Transverse colon (tissue), 4 donors: Measurements from ENCODE around the gene OTOS. TPM values are rescaled to one million over a fixed set of nuclear protein-coding genes. Genes with fewer than 3 reads are reported as not detected.

Experiments
- DNase-seq: peaks from one replicate; pipeline ENCODE4 v3.0.0-alpha.2; 2019
- H3K27ac ChIP-seq, 4 donors: fragments of 200-600 bp; sonication (generic); 2 replicates each; pipeline ENCODE4 v1.5.1; 2016 to 2018; ENCODE audit warnings: inconsistent platforms in 4 of 4
- H3K27me3 ChIP-seq: fragments of 200-600 bp; sonication (generic); 2 replicates; pipeline ENCODE4 v1.5.1; 2017; ENCODE audit warnings: inconsistent platforms
- H3K36me3 ChIP-seq, 4 donors: fragments of 200-600 bp; sonication (generic); 2 replicates each; pipeline ENCODE4 v1.5.1; 2017 to 2019; ENCODE audit warnings: inconsistent platforms in 4 of 4
- H3K4me1 ChIP-seq, 4 donors: fragments of 200-600 bp; sonication (generic); 2 replicates each; pipeline ENCODE4 v1.5.1; 2017 to 2020; ENCODE audit warnings: inconsistent platforms in 4 of 4
- H3K4me3 ChIP-seq, 4 donors: fragments of 200-600 bp; sonication (generic); 1 replicate in 1 of 4; 2 replicates in 3 of 4; pipeline versions ENCODE4 v1.5.1 to v1.6.1; 2017 to 2019; ENCODE audit warnings: inconsistent platforms in 4 of 4
- H3K9me3 ChIP-seq, 2 donors: fragments of 200-600 bp; sonication (generic); 2 replicates each; pipeline ENCODE4 v1.5.1; 2017 to 2019; ENCODE audit warnings: inconsistent platforms in 2 of 2
- EP300 ChIP-seq: sonication (generic); formaldehyde crosslinking; IDR thresholded peaks from one replicate; pipeline ENCODE4 v1.6.1; 2017; ENCODE audit warnings: antibody characterized with exemption, low read depth
- POLR2A ChIP-seq: fragments of 450-650 bp; IDR thresholded peaks from one replicate; pipeline ENCODE4 v1.6.1; 2016; ENCODE audit warnings: antibody characterized with exemption, mild to moderate bottlenecking, moderate library complexity
- POLR2AphosphoS5 ChIP-seq, 3 donors: sonication (generic); formaldehyde crosslinking; IDR thresholded peaks; one replicate each; pipeline ENCODE4 v1.6.1; 2016; ENCODE audit warnings: antibody characterized with exemption in 3 of 3
- WGBS, 2 donors: methylation state at CpG; one replicate each; pipeline ENCODE4 v1.1.5; 2018; ENCODE audit warnings: low coverage in 1 of 2; 5-methylcytosine and 5-hydroxymethylcytosine counted together
- in situ Hi-C, 4 donors: fragments of 200-750 bp; cut with MboI; loops; one replicate each; pipeline versions ENCODE4 v1.15.0 to v1.15.1; 2017; ENCODE audit warnings: low sequenced_read_pairs in 3 of 4, low pct_ligation_motif_present in 1 of 4, low pct_unique_long_range_greater_than_20kb in 1 of 4
- intact Hi-C: fragments of 100-400 bp; cut with DNase I; formaldehyde crosslinking; loops from one replicate; pipeline ENCODE4 v1.15.1; 2023; ENCODE audit warnings: low total_unique reads
- total RNA-seq, 4 donors: library from RNA; depleted of rRNA; stranded (reverse); fragments of >200 nt; gene quantifications; one replicate each; pipeline ENCODE4 v1.1.0, GENCODE V29; 2016
- TF ChIP-seq, protein P1 (sequence below), 5 experiments: fragments of 200-600 bp in 3 of 5; fragments of 450-650 bp in 2 of 5; sonication (generic) in 3 of 5; IDR thresholded peaks; 1 replicate in 2 of 5; 2 replicates in 3 of 5; pipeline ENCODE4 v1.5.1; 2016 to 2017; ENCODE audit warnings: antibody characterized with exemption in 5 of 5, inconsistent platforms in 3 of 5, mild to moderate bottlenecking in 2 of 5, moderate library complexity in 1 of 5

Gene OTOS
- total RNA-seq, 4 donors from 2014 or later, result not detected

DNA sequence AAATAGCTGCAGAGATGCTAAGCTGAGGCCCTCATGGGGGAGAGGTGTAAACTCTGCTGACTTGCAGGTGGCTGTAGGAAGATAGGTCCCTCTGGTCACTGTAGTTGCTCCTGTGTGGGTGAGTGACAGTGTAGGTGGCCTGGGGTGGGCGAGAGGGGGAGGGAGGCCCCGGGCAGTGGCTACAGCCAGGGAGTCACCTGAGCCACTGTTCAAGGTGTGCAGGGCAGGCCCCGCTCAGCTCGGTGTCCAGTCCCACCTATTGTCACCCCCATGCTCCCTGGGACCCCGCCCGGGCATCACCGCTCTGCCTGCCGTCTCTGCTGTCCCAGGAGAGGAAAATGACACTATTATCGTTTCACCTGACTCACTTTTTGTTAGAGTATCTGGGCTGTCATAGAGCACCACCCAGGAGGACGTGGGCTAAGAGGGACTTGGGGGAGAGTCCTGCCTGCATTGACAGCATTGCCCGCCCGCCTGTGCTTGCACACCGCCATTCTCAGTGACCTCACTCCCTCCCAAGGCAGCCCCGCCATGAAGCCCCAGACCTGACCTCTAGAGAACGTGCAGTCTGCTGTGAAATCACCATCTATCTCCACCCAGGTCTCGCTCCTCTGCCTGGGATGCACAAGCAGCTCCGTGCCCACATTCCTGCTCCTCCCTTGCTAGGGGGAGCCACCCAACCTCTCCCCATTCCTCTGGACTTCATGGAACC lies 33.5 kb downstream of the OTOS start:
- H3K27ac ChIP-seq, result no peak overlapping the region
- intact Hi-C loops, result no loop called here
- no peak for DNase-seq
- no peaks in the 10 kb centered on the region for H3K27me3 ChIP-seq
- TF ChIP-seq EP300 (no peak), POLR2A (no peak)
- TF ChIP-seq, protein P1, sequence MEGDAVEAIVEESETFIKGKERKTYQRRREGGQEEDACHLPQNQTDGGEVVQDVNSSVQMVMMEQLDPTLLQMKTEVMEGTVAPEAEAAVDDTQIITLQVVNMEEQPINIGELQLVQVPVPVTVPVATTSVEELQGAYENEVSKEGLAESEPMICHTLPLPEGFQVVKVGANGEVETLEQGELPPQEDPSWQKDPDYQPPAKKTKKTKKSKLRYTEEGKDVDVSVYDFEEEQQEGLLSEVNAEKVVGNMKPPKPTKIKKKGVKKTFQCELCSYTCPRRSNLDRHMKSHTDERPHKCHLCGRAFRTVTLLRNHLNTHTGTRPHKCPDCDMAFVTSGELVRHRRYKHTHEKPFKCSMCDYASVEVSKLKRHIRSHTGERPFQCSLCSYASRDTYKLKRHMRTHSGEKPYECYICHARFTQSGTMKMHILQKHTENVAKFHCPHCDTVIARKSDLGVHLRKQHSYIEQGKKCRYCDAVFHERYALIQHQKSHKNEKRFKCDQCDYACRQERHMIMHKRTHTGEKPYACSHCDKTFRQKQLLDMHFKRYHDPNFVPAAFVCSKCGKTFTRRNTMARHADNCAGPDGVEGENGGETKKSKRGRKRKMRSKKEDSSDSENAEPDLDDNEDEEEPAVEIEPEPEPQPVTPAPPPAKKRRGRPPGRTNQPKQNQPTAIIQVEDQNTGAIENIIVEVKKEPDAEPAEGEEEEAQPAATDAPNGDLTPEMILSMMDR (IDR thresholded peaks at IDR 0.05), result no peak
- in situ Hi-C loops, result no loop called here
- no peaks in the 10 kb centered on the region for H3K9me3 ChIP-seq
- 69 to 73% methylated on average over 6 to 16 of the region's 17 CpGs for WGBS, 2 donors
- no peak overlapping the region for H3K4me3 ChIP-seq
- no peaks in the 10 kb centered on the region for H3K4me1 ChIP-seq
- no peaks in the 10 kb centered on the region for H3K36me3 ChIP-seq

- Histone ChIP-seq H3K27ac (no peak overlapping the region), H3K9me3 (no peaks in the 10 kb centered on the region), H3K4me1 (no peaks in the 10 kb centered on the region), H3K4me3 (no peak overlapping the region), H3K27me3 (peaks cover 2% of the 10 kb centered on the region), H3K36me3 (no peaks in the 10 kb centered on the region)
- TF ChIP-seq, protein P1 (IDR thresholded peaks at IDR 0.05), result no peak
- TF ChIP-seq POLR2AphosphoS5 (IDR thresholded peaks at IDR 0.05) (no peak), EP300 (no peak), POLR2A (no peak)
- intact Hi-C loops (no loop called here), in situ Hi-C loops (no loop called here)
- WGBS, 2 donors, result 75 to 77% methylated on average over 4 to 11 of the region's 11 CpGs
- DNase-seq, result no peak
Measured at GRCh38 chr2:240105982-240106381, 34.5 kb downstream of the OTOS start.

GRCh38 chr2:240103136-240103535 lies 37.3 kb downstream of the OTOS start:
- WGBS, 2 donors, result 71 to 75% methylated on average over 4 of the region's 4 CpGs
- TF ChIP-seq POLR2A (no peak), EP300 (no peak), POLR2AphosphoS5 (IDR thresholded peaks at IDR 0.05) (no peak)
- TF ChIP-seq, protein P1 (IDR thresholded peaks at IDR 0.05), result no peak
- peaks cover 28% of the 10 kb centered on the region for H3K27me3 ChIP-seq
- no peak for DNase-seq
- H3K27ac ChIP-seq, result no peak overlapping the region
- intact Hi-C loops (no loop called here), in situ Hi-C loops (no loop called here)
- no peaks in the 10 kb centered on the region for H3K4me1 ChIP-seq
- no peak overlapping the region for H3K4me3 ChIP-seq
- no peaks in the 10 kb centered on the region for H3K9me3 ChIP-seq
- H3K36me3 ChIP-seq, result no peaks in the 10 kb centered on the region

DNA sequence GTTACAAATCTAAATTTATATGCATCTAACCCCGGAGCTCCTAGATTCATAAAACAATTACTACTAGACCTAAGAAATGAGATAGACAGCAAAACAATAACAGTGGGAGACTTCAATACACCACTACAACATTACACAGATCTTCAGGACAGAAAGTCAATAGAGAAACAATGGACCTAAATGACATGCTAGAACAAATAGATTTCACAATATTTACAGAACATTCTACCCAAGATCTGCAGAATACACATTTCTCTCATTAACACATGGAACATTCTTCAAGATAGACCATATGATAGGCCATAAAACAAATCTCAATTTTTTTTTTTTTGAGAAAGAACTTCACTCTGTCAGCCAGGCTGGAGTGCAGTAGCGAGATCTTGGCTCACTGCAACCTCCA lies 42.1 kb downstream of the OTOS start:
- in situ Hi-C loops (no loop called here), intact Hi-C loops (no loop called here)
- Histone ChIP-seq H3K4me1 (no peaks in the 10 kb centered on the region), H3K36me3 (no peaks in the 10 kb centered on the region), H3K9me3 (no peaks in the 10 kb centered on the region), H3K27me3 (peaks cover 76% of the 10 kb centered on the region), H3K4me3 (no peak overlapping the region), H3K27ac (no peak overlapping the region)
- WGBS, 2 donors, result 44 to 55% methylated on average over 1 to 2 of the region's 2 CpGs
- no peak for TF ChIP-seq POLR2A
- no peak for TF ChIP-seq EP300
- TF ChIP-seq POLR2AphosphoS5 (IDR thresholded peaks at IDR 0.05), result no peak
- TF ChIP-seq, protein P1 (IDR thresholded peaks at IDR 0.05), result no peak
- DNase-seq, result no peak
